ENCODE data around the gene ARID1B.

GRCh38 chr6:156980948-156981347 is 203.8 kb downstream of the ARID1B start:
- TF ChIP-seq SFPQ (IDR thresholded peaks at IDR 0.05; ENCODE audit: low read depth, low read length) (no peak), CREB1 (IDR thresholded peaks at IDR 0.05) (no peak), CREB1 (CRISPR knock-in tag; IDR thresholded peaks at IDR 0.05) (no peak), POLR2A (conservative IDR thresholded peaks at IDR 0.05) (no peak)
